ENCODE results near the gene SUGT1. TPM values are rescaled to one million over a fixed set of nuclear protein-coding genes. Genes with fewer than 3 reads are reported as not detected.

Gene SUGT1
- 43.7 to 51.9 TPM (median 47.2 TPM) in 5 replicates for total RNA-seq (2022; extraction: Qiagen RNA extraction; ENCODE audit: low read depth)

DNA sequence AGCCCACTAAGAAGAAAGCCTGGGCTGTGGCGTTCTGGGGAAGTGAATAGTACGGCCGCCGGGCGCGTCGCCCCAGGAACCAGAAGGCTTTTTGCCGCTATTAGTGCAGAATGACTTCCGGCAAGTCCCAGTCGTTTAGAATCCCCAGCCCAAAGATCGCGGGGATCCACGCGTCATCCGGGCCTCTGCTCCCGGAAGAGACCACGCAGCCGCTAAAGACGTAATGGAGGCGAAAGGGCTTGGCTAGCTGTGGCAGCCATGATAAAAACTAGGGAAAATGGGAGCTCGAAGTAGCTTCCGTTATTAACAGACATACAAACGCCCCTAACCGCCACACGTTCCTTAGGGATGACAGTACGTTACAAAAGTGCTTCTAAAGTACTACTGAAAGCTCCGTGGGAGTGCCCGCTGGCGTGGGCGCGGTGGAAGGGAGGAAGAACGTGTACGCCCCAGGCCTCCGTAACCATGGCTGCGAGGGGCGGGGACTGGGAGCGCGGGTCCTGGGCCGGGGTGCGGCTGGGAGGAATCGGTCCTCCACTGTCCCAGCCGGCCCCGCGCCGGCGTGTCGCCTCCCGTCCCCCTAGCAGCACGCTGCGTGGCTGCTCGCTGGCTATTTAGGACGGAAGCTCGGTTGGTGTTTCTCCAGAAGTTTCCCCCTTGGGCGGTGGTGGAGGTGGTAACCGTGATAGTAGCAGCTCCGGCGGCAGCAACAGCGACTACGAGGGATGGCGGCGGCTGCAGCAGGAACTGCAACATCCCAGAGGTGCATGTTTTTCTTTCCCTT, at the start of gene SUGT1:
SUGT1 (plus strand) TSS at position 641 of the 784 bp plus-strand sequence; CDS start at position 726, 85 bp downstream.

DNA sequence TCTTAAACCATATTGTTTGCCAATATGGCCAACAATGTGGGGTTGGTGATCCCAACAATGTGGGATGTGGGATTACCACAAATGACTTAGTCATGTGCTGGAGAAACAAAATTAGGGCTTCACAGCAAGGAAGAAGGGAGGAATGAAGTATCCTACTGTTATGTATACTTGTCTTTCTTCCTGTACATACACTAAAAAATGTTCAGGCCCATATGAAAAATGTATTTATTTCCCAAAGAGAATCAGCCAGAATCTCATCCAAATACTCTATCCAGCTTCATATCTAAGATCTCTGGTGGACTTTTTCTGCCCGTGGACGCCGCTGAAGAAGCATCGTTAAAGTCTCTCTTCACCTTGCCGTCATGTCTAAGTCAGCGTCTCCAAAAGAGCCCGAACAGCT, 10.5 kb upstream of the SUGT1 start, which contains the start of gene HNRNPA1L2:
HNRNPA1L2 (plus strand) TSS at position 301 of the 400 bp plus-strand sequence; CDS start at position 363, 62 bp downstream.

DNA sequence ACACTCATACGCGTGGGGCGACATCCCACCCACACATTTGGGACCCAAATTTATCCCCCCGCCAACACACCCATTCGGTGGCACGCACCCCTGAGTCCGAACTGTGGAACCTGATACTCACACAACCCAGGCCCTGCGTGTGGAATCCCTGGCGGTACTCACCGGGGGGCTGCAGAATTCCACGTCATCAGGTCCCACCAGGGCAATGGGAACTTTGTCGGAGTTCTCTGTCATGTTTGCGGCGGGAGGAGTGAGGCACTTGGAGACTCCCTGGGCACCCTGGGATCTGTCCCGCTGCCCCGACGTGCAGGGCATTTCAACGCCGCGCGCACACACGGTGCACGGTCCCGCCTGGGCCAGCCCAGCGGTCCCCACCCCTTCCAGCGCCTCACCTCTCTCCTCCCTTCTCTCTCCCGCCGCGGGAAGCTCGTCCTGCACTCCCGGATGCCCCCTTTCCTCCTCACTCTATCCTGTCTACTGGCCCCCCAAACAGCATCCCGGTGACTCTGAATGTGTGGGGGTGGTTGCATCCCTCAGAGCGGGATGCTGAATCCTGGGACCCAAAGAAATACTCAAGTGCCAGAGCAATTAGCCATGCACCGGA, 86.9 kb downstream of the SUGT1 start, which contains the start of gene CNMD:
CNMD (minus strand) TSS at position 353 of the 604 bp plus-strand sequence; CDS start at position 234, 119 bp downstream.

Other genes starting within 250 kb of the SUGT1 start
- 9.4 to 11.7 TPM (median 9.6 TPM) in 5 replicates for gene THSD1, start 246.7 kb upstream of the SUGT1 start, total RNA-seq (2022; extraction: Qiagen RNA extraction; ENCODE audit: low read depth)
- 12.0 to 17.5 TPM (median 12.9 TPM) in 5 replicates for gene VPS36, start 202.2 kb upstream of the SUGT1 start, total RNA-seq (2022; extraction: Qiagen RNA extraction; ENCODE audit: low read depth)
- 31.9 to 43.7 TPM (median 33.4 TPM) in 5 replicates for gene CKAP2, start 197.4 kb upstream of the SUGT1 start, total RNA-seq (2022; extraction: Qiagen RNA extraction; ENCODE audit: low read depth)
- 5.1 to 7.0 TPM (median 6.0 TPM) in 5 replicates for gene HNRNPA1L2, start 10.4 kb upstream of the SUGT1 start, total RNA-seq (2022; extraction: Qiagen RNA extraction; ENCODE audit: low read depth)
- gene CNMD, start 87.0 kb downstream of the SUGT1 start, total RNA-seq (2022; extraction: Qiagen RNA extraction; ENCODE audit: low read depth) = not detected in 5 replicates
- not detected in 5 replicates for gene PCDH8, start 195.8 kb downstream of the SUGT1 start, total RNA-seq (2022; extraction: Qiagen RNA extraction; ENCODE audit: low read depth)